ENCODE results near the gene SLC44A1.
A peak's percentile ranks its signal among the peaks of the same experiment; 100 is the strongest.

Gene SLC44A1

DNA sequence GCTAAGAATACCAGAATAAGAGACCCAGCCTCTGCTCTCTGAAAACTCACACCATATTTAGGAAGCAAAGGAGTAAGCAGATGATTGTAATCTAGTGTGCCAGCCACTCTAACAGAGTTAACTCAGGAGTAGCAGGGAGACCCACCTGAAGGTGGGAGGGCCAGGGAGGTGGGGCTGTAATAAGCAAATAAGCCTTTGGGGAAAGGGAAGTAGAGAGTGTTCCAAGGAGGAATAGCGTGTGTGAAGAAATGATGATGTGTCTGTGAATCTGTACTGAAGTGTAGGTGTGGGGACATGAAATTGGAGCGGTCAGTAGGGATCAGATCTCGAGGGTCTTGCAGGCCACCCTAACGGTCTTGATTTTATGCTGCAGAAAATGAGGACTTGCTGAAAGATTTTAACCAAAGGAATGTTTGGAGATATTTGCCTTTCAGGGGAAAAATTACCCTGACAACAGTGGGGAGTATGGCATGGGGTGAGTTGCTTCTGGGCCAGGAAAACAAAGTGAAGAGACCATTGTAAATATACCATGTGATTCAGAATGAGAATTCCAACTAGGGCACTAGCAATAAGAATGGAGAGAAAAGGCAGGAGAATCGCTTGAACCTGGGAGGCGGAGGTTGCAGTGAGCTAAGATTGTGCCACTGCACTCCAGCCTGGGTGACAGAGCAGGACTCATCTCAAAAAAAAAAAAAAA lies 159.2 kb downstream of the SLC44A1 start:
- DNase-seq: no peak
- Histone ChIP-seq H3K4me3 (ENCODE audit: low read depth, low read length) (no peak overlapping the region), H3K27me3 (ENCODE audit: insufficient read depth, low read depth, severe bottlenecking) (no peaks in the 10 kb centered on the region), H3K36me3 (no peaks in the 10 kb centered on the region), H3K9me3 (ENCODE audit: severe bottlenecking) (peaks cover 14% of the 10 kb centered on the region), H3K27ac (no peak overlapping the region)
- TF ChIP-seq, protein P1, sequence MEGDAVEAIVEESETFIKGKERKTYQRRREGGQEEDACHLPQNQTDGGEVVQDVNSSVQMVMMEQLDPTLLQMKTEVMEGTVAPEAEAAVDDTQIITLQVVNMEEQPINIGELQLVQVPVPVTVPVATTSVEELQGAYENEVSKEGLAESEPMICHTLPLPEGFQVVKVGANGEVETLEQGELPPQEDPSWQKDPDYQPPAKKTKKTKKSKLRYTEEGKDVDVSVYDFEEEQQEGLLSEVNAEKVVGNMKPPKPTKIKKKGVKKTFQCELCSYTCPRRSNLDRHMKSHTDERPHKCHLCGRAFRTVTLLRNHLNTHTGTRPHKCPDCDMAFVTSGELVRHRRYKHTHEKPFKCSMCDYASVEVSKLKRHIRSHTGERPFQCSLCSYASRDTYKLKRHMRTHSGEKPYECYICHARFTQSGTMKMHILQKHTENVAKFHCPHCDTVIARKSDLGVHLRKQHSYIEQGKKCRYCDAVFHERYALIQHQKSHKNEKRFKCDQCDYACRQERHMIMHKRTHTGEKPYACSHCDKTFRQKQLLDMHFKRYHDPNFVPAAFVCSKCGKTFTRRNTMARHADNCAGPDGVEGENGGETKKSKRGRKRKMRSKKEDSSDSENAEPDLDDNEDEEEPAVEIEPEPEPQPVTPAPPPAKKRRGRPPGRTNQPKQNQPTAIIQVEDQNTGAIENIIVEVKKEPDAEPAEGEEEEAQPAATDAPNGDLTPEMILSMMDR (IDR thresholded peaks at IDR 0.05; ENCODE audit: low read depth, low read length): no peak

DNA sequence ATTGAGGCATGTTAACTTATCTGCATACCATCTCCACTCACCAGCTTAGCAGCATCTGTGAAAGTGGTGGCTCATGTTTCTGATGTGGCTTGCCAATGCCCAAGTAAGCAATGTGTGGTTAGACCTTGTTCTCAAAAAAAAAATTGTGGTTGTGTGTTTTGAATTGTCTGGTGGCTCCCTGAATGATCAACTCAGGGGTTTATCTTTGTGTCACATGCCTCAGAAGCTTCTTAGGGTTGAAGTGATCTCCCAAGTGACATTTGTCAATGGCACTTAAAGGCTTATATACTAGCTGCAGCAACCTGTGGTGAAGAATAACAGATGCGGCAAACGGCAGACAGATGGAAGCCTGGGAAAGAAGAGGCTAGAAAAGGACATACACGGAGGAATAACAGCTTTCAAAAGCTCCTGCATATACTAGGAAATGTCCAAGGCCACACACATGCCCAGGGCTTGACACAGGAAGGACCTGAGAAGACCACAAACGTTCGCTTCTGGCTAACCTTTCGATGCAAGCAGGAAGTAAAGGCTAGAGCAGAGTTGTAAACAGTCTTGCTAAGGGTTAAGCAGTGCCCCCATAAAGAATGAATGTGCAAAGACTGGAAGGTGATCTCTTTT lies 161.2 kb downstream of the SLC44A1 start:
- Histone ChIP-seq H3K36me3 (no peaks in the 10 kb centered on the region), H3K27ac (peak overlapping the region; percentile 83), H3K9me3 (ENCODE audit: severe bottlenecking) (peaks cover 14% of the 10 kb centered on the region), H3K4me3 (ENCODE audit: low read depth, low read length) (no peak overlapping the region), H3K27me3 (ENCODE audit: insufficient read depth, low read depth, severe bottlenecking) (no peaks in the 10 kb centered on the region)
- TF ChIP-seq, protein P1 (IDR thresholded peaks at IDR 0.05; ENCODE audit: low read depth, low read length): no peak
- DNase-seq: peak; percentile 93

GRCh38 chr9:105406369-105406768 lies 161.9 kb downstream of the SLC44A1 start:
- no peaks in the 10 kb centered on the region for H3K36me3 ChIP-seq
- H3K27me3 ChIP-seq (ENCODE audit: insufficient read depth, low read depth, severe bottlenecking): no peaks in the 10 kb centered on the region
- H3K9me3 ChIP-seq (ENCODE audit: severe bottlenecking): peaks cover 14% of the 10 kb centered on the region
- TF ChIP-seq, protein P1 (IDR thresholded peaks at IDR 0.05; ENCODE audit: low read depth, low read length): no peak
- DNase-seq: no peak
- H3K27ac ChIP-seq: peak overlapping the region; percentile 83
- H3K4me3 ChIP-seq (ENCODE audit: low read depth, low read length): no peak overlapping the region

- peaks cover under 1% of the 10 kb centered on the region for H3K9me3 ChIP-seq (ENCODE audit: severe bottlenecking)
- DNase-seq: peak; percentile 77
- H3K36me3 ChIP-seq: no peaks in the 10 kb centered on the region
- H3K4me3 ChIP-seq (ENCODE audit: low read depth, low read length): no peak overlapping the region
- TF ChIP-seq, protein P1 (IDR thresholded peaks at IDR 0.05; ENCODE audit: low read depth, low read length): peak; percentile 78
- H3K27ac ChIP-seq: no peak overlapping the region
- no peaks in the 10 kb centered on the region for H3K27me3 ChIP-seq (ENCODE audit: insufficient read depth, low read depth, severe bottlenecking)
These were observed 169.1 kb downstream of the SLC44A1 start for GRCh38 chr9:105413525-105413924.

DNA sequence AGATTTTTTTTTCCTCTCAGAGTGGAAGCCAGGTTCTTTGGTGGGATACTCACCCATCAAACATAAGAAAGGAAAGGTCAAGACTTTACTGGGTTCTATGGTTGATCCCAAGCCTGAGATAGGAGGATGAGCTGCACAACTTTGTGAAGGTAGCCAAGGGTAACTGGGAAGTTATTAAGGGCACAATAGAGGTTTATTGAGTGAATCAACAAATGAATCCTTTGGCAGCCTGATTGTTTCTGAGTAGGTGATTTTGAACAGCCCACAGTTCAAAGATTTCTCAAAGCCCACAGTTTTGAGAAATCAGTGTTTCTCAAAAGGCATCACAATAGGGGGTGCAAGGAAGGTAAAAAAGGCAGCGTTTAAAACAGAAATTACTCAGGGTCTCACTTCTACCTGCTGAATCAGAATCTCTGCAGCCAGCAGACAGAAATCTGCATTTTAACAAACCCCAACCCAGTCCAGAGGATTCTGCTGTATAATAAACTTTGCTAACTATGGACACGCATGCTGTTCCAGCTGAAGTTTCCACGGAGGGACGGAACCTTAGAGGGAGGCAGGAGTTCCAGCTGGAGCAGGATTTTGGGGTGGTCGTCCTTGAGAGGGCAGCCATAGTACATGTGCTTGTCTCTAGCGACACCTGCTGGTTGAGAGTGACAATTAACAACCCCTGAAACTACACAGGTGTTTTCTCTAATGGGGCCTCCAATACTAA lies 170.7 kb downstream of the SLC44A1 start:
- TF ChIP-seq, protein P1 (IDR thresholded peaks at IDR 0.05; ENCODE audit: low read depth, low read length): peak; percentile 92
- DNase-seq: peak; percentile 75
- Histone ChIP-seq H3K9me3 (ENCODE audit: severe bottlenecking) (peaks cover 2% of the 10 kb centered on the region), H3K27me3 (ENCODE audit: insufficient read depth, low read depth, severe bottlenecking) (no peaks in the 10 kb centered on the region), H3K4me3 (ENCODE audit: low read depth, low read length) (no peak overlapping the region), H3K36me3 (no peaks in the 10 kb centered on the region), H3K27ac (no peak overlapping the region)
